Stomach (tissue), 4 donors: ENCODE results near the gene CDK7.

Experiments used
- CTCF ChIP-seq, 7 experiments: fragments of 450-650 bp in 4 of 7; fragments of 200-600 bp in 3 of 7; sonication (generic) in 3 of 7; IDR thresholded peaks; one replicate each; pipeline ENCODE4 v1.5.1; 2016 to 2019; ENCODE audit warnings: antibody characterized with exemption in 7 of 7, control low read depth in 2 of 7, mild to moderate bottlenecking in 1 of 7
- POLR2AphosphoS5 ChIP-seq, 3 donors: sonication (generic); formaldehyde crosslinking; IDR thresholded peaks; one replicate each; pipeline ENCODE4 v1.6.1; 2016; ENCODE audit warnings: antibody characterized with exemption in 3 of 3

GRCh38 chr5:69281114-69281513 lies 46.4 kb downstream of the CDK7 start:
- no peak for TF ChIP-seq POLR2AphosphoS5 (IDR thresholded peaks at IDR 0.05)
- no peak for TF ChIP-seq CTCF (IDR thresholded peaks at IDR 0.05)
